VCaP (cell line): ENCODE results near the gene PHLDB3.

ENCODE experiments used
- H3K27ac ChIP-seq: fragments of 450-650 bp; 2 replicates; pipeline ENCODE4 v1.5.1; 2017
- TF ChIP-seq, protein P1 (sequence below): fragments of 450-650 bp; conservative IDR thresholded peaks from 2 replicates; pipeline ENCODE4 v1.5.1; 2017; ENCODE audit warnings: mild to moderate bottlenecking, moderate library complexity

The PHLDB3 gene

GRCh38 chr19:43471091-43471490, 33.5 kb downstream of the PHLDB3 start:
- H3K27ac ChIP-seq, result no peak overlapping the region
- TF ChIP-seq, protein P1, sequence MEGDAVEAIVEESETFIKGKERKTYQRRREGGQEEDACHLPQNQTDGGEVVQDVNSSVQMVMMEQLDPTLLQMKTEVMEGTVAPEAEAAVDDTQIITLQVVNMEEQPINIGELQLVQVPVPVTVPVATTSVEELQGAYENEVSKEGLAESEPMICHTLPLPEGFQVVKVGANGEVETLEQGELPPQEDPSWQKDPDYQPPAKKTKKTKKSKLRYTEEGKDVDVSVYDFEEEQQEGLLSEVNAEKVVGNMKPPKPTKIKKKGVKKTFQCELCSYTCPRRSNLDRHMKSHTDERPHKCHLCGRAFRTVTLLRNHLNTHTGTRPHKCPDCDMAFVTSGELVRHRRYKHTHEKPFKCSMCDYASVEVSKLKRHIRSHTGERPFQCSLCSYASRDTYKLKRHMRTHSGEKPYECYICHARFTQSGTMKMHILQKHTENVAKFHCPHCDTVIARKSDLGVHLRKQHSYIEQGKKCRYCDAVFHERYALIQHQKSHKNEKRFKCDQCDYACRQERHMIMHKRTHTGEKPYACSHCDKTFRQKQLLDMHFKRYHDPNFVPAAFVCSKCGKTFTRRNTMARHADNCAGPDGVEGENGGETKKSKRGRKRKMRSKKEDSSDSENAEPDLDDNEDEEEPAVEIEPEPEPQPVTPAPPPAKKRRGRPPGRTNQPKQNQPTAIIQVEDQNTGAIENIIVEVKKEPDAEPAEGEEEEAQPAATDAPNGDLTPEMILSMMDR, result no peak

DNA sequence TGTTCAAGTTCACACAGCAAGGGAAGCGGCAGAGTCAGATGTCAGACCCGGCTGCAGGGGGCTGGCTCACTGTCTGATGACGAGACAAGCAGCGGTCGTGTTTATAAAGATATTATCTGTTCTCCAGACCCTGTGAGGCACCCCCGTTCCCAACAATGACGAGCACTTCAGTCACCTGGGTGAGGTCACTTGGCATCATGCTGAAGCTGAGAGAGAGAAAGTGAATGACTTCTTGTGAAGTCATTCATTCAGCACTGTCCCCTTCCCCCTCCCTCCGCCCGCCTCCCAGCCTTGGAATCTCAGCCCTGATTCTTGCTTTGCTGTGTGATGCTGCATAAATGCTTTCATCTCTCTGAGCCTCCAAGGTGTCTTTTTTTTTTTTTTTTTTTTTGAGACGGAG, 34.3 kb downstream of the PHLDB3 start:
- TF ChIP-seq, protein P1, result no peak
- no peak overlapping the region for H3K27ac ChIP-seq

DNA sequence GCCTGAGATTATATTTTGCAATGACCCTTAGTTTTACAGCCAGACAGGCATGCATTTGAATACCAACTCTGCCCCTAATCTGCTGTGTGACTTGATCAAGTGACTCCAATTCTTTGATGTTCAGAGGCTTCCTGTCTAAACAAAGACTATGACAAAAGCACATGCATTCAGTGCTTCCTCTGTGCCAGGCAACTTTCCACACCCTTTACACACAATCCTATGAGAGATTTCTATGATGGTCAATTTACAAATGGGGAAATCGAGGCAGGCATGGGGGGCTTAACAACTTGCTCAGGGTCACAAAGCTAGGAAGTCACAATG, 35.4 kb downstream of the PHLDB3 start:
- TF ChIP-seq, protein P1, result no peak

GRCh38 chr19:43468354-43469159, 36.0 kb downstream of the PHLDB3 start:
- H3K27ac ChIP-seq, result no peak overlapping the region
- TF ChIP-seq, protein P1, result no peak

More for the DNA sequence above, 35.4 kb downstream of the PHLDB3 start:
- no peak overlapping the region for H3K27ac ChIP-seq

GRCh38 chr19:43467730-43468129, 36.8 kb downstream of the PHLDB3 start:
- TF ChIP-seq, protein P1, result no peak
- H3K27ac ChIP-seq, result no peak overlapping the region

- no peak overlapping the region for H3K27ac ChIP-seq
Measured at GRCh38 chr19:43467276-43467675, 37.3 kb downstream of the PHLDB3 start.

DNA sequence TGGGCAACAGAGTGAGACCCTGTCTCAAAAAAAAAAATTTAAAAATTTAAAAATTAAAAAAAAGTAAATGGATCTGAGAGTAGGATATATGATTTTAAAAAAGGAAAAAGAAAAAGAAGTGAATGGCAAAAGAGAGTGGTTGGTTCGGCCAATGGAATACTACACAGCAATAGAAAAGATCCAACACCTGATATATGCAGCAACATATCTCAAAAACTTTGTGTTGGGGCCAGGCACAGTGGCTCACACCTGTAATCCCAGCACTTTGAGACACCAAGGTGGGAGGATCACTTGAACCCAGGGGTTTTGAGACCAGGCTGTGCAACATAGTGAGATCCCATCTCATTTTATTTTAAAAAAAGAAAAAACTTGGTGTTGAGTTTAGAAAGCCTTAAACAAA, 37.8 kb downstream of the PHLDB3 start:
- no peak overlapping the region for H3K27ac ChIP-seq
- TF ChIP-seq, protein P1, result no peak

More at GRCh38 chr19:43467276-43467675, 37.3 kb downstream of the PHLDB3 start:
- TF ChIP-seq, protein P1, result no peak
